A375 (cell line): Measurements from ENCODE around the gene BTAF1. TPM values are rescaled to one million over a fixed set of nuclear protein-coding genes. Genes with fewer than 3 reads are reported as not detected.

ENCODE experiments used
- small RNA-seq: library from RNA; depleted of rRNA; stranded (forward); fragments of <200 nt; gene quantifications from one replicate; pipeline ENCODE3, GENCODE V24; 2014
- total RNA-seq: library from RNA; depleted of rRNA; stranded (reverse); fragments of >200 nt; shearing (Covaris generic); gene quantifications from 2 replicates; pipeline ENCODE4 v1.2.3, GENCODE V29; 2014; rRNA removed

The BTAF1 gene
- 35.0 and 39.6 TPM in 2 replicates for total RNA-seq

GRCh38 chr10:91923371-91924211 is at the start of gene BTAF1:
Gene BTAF1, plus strand, starts transcription at chr10:91923770. Its CDS starts 307 bp downstream, at chr10:91924077.

GRCh38 chr10:91909117-91909677 is 14.4 kb upstream of the BTAF1 start, which contains the start of gene FGFBP3:
Gene FGFBP3, minus strand, starts transcription at chr10:91909486. Its CDS starts 517 bp downstream, at chr10:91908969.

Small RNA genes within 50 kb of the gene (small RNA-seq; reads per million reads assigned to genes)
- not detected for gene AL359198.2
- gene RF00402 = not detected

Other genes starting within 250 kb of the BTAF1 start
- 17.1 and 18.9 TPM in 2 replicates for gene TNKS2, start 125.3 kb upstream of the BTAF1 start, total RNA-seq
- 0.94 and 1.1 TPM in 2 replicates for gene FGFBP3, start 14.3 kb upstream of the BTAF1 start, total RNA-seq